ENCODE results near the gene CCDC134.

The CCDC134 gene

DNA sequence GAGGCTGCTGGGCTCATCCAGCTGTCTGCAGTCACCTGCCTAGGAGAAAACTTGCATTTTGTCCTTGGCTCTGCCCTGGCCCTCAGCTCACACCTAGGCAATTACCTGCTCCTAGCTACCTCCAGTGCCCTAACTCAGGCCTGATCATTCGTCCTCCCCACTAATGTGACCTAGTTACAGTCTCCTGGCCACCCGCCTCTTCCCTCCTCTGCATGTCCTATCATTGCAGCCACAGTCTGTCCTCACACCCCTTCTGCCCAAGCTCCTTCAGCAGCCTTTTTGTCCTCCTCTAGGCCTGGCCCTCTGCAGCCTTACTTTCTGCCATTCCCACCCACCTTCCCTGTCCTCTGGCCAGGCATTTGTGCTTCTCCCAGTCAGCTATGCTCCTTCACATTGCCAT lies 17.7 kb upstream of the CCDC134 start:
- Histone ChIP-seq H3K9ac (ENCODE audit: low read length) (no peak overlapping the region), H3K4me2 (ENCODE audit: low read length) (no peak overlapping the region)

DNA sequence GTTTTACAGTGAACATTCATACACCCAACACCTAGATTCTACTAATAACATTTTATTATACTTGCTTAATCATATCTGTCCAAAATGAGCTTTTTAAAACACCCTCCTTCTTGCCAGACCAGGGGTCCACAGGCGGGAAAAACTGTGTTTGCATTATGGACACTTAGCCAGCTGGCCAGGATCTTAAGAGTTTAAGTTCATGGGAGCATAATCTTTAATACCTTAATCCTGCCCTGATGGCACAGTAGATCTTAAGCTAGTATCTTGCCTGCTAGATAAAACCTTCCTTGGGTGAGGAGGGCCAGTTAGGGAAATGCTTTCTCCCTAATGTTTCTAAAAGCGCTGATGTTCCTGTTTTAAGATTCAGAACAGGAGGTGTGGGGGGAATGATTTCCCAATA lies 13.1 kb upstream of the CCDC134 start:
- H3K9me2 ChIP-seq (ENCODE audit: low read depth, low read length) = no peaks in the 10 kb centered on the region

More for the DNA sequence above, 17.7 kb upstream of the CCDC134 start:
- Histone ChIP-seq H3K9me2 (ENCODE audit: low read depth, low read length) (no peaks in the 10 kb centered on the region), H4K20me1 (ENCODE audit: insufficient read depth, low read length) (no peaks in the 10 kb centered on the region), H3K4me3 (ENCODE audit: low read depth, low read length, poor library complexity, severe bottlenecking) (no peak overlapping the region), H3K27me3 (ENCODE audit: insufficient read depth, low read length) (no peaks in the 10 kb centered on the region), H3K27ac (ENCODE audit: low read depth, low read length, poor library complexity, severe bottlenecking) (no peak overlapping the region), H3K9me3 (ENCODE audit: low read length) (no peaks in the 10 kb centered on the region), H3K79me2 (ENCODE audit: insufficient read depth, low read length) (no peaks in the 10 kb centered on the region), H3K36me3 (ENCODE audit: insufficient read depth, low read length) (no peaks in the 10 kb centered on the region), H2AFZ (ENCODE audit: low read length) (no peak overlapping the region), H3F3A (ENCODE audit: insufficient read depth, low read length) (no peaks in the 10 kb centered on the region), H3K4me1 (ENCODE audit: insufficient read depth, low read length, severe bottlenecking) (peaks cover 7% of the 10 kb centered on the region)
- TF ChIP-seq, protein P1, sequence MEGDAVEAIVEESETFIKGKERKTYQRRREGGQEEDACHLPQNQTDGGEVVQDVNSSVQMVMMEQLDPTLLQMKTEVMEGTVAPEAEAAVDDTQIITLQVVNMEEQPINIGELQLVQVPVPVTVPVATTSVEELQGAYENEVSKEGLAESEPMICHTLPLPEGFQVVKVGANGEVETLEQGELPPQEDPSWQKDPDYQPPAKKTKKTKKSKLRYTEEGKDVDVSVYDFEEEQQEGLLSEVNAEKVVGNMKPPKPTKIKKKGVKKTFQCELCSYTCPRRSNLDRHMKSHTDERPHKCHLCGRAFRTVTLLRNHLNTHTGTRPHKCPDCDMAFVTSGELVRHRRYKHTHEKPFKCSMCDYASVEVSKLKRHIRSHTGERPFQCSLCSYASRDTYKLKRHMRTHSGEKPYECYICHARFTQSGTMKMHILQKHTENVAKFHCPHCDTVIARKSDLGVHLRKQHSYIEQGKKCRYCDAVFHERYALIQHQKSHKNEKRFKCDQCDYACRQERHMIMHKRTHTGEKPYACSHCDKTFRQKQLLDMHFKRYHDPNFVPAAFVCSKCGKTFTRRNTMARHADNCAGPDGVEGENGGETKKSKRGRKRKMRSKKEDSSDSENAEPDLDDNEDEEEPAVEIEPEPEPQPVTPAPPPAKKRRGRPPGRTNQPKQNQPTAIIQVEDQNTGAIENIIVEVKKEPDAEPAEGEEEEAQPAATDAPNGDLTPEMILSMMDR (IDR thresholded peaks at IDR 0.05; ENCODE audit: low read length) = no peak
- no peak for TF ChIP-seq EZH2 (IDR thresholded peaks at IDR 0.05; ENCODE audit: borderline replicate concordance, low read length)

DNA sequence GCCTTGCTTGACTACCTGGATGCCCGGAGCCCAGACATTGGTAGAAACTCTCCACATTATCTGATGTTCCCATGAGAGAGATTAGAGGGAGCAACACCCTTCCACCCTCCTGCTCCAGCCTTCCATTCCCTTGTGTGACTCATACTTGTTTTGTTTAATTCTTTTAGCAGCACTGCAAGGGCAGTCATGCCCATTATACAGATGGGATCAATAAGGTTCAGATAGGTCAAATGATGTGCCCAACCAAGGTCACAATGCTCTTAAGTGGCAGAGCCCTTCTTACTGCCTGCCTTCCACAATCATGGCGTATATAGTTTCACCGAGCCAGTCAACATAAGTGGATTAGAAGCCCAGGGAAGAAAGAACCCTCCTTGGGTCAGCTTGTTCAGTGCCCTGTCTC lies 6.6 kb upstream of the CCDC134 start:
- Histone ChIP-seq H3K4me2 (ENCODE audit: low read length) (no peak overlapping the region), H4K20me1 (ENCODE audit: insufficient read depth, low read length) (no peaks in the 10 kb centered on the region), H3K4me3 (ENCODE audit: low read depth, low read length, poor library complexity, severe bottlenecking) (no peak overlapping the region), H3F3A (ENCODE audit: insufficient read depth, low read length) (no peaks in the 10 kb centered on the region), H3K36me3 (ENCODE audit: insufficient read depth, low read length) (no peaks in the 10 kb centered on the region; the same call in 1 of the 2 replicates), H3K27ac (ENCODE audit: low read depth, low read length, poor library complexity, severe bottlenecking) (no peak overlapping the region), H3K4me1 (ENCODE audit: insufficient read depth, low read length, severe bottlenecking) (no peaks in the 10 kb centered on the region), H3K27me3 (ENCODE audit: insufficient read depth, low read length) (no peaks in the 10 kb centered on the region; the same call in 1 of the 2 replicates), H3K79me2 (ENCODE audit: insufficient read depth, low read length) (no peaks in the 10 kb centered on the region), H3K9ac (ENCODE audit: low read length) (no peak overlapping the region), H3K9me3 (ENCODE audit: low read length) (no peaks in the 10 kb centered on the region), H3K9me2 (ENCODE audit: low read depth, low read length) (no peaks in the 10 kb centered on the region), H2AFZ (ENCODE audit: low read length) (no peak overlapping the region)
- TF ChIP-seq, protein P1 (IDR thresholded peaks at IDR 0.05; ENCODE audit: low read length) = no peak
- TF ChIP-seq EZH2 (IDR thresholded peaks at IDR 0.05; ENCODE audit: borderline replicate concordance, low read length) = no peak

More for the DNA sequence above, 13.1 kb upstream of the CCDC134 start:
- TF ChIP-seq, protein P1 (IDR thresholded peaks at IDR 0.05; ENCODE audit: low read length) = no peak
- no peak for TF ChIP-seq EZH2 (IDR thresholded peaks at IDR 0.05; ENCODE audit: borderline replicate concordance, low read length)
- H3K4me2 ChIP-seq (ENCODE audit: low read length) = no peak overlapping the region
- no peaks in the 10 kb centered on the region for H3F3A ChIP-seq (ENCODE audit: insufficient read depth, low read length)
- H3K36me3 ChIP-seq (ENCODE audit: insufficient read depth, low read length) = no peaks in the 10 kb centered on the region
- no peaks in the 10 kb centered on the region; the same call in 1 of the 2 replicates for H3K27me3 ChIP-seq (ENCODE audit: insufficient read depth, low read length)
- no peaks in the 10 kb centered on the region for H3K4me1 ChIP-seq (ENCODE audit: insufficient read depth, low read length, severe bottlenecking)
- H3K9ac ChIP-seq (ENCODE audit: low read length) = no peak overlapping the region
- no peaks in the 10 kb centered on the region for H3K79me2 ChIP-seq (ENCODE audit: insufficient read depth, low read length)
- no peaks in the 10 kb centered on the region for H4K20me1 ChIP-seq (ENCODE audit: insufficient read depth, low read length)
- no peak overlapping the region for H3K4me3 ChIP-seq (ENCODE audit: low read depth, low read length, poor library complexity, severe bottlenecking)
- H3K27ac ChIP-seq (ENCODE audit: low read depth, low read length, poor library complexity, severe bottlenecking) = no peak overlapping the region
- H3K9me3 ChIP-seq (ENCODE audit: low read length) = no peaks in the 10 kb centered on the region
- no peak overlapping the region for H2AFZ ChIP-seq (ENCODE audit: low read length)
